Measurements from ENCODE around the gene HMGN4. TPM values are rescaled to one million over a fixed set of nuclear protein-coding genes. Genes with fewer than 3 reads are reported as not detected.
A peak's percentile ranks its signal among the peaks of the same experiment; 100 is the strongest.

Gene HMGN4
- total and polyA plus RNA-seq, 9 of the 15 experiments (the other 6 are each of a cell fraction or from before 2014, with no cell fraction given) = 35.4 to 134 (median 94.1) TPM

- TF ChIP-seq GMEB1 (CRISPR knock-in tag; IDR thresholded peaks at IDR 0.05) (peak; percentile 63), SP2 (IDR thresholded peaks at IDR 0.05; ENCODE audit: extremely low read depth, low read depth, low read length, poor library complexity, severe bottlenecking) (no peak), CHCHD3 (CRISPR knock-in tag; IDR thresholded peaks at IDR 0.05) (0 out of 2 replicates have a peak, but pooled peaks have one; percentile 42), NFATC3 (IDR thresholded peaks at IDR 0.05) (no peak), TEAD1 (CRISPR knock-in tag; IDR thresholded peaks at IDR 0.05) (peak; percentile 53 to 92; a peak in 2 of 4 replicates), MTF1 (CRISPR knock-in tag; IDR thresholded peaks at IDR 0.05; ENCODE audit: borderline replicate concordance) (peak; percentile 86; the same call in 1 of the 2 replicates), TCF7L2 (IDR thresholded peaks at IDR 0.05; ENCODE audit: low read depth, low read length) (no peak), SIN3B (IDR thresholded peaks at IDR 0.05; ENCODE audit: low read depth) (no peak), U2AF1 (optimal IDR thresholded peaks at IDR 0.05; ENCODE audit: low read depth, low read length) (no peak), ZC3H4 (CRISPR knock-in tag; IDR thresholded peaks at IDR 0.05; ENCODE audit: borderline replicate concordance) (no peak), ZNF274 (IDR thresholded peaks at IDR 0.05; ENCODE audit: borderline replicate concordance, low read depth, low read length) (no peak), SMAD1 (IDR thresholded peaks at IDR 0.05; ENCODE audit: low read depth, low read length, partially characterized antibody) (no peak), ZNF133 (CRISPR knock-in tag; IDR thresholded peaks at IDR 0.05) (peak; percentile 85), FOXA3 (CRISPR knock-in tag; conservative IDR thresholded peaks at IDR 0.05 in 1 of 2, IDR thresholded peaks at IDR 0.05 in 1 of 2) (no peak), ZNF589 (CRISPR knock-in tag; IDR thresholded peaks at IDR 0.05; ENCODE audit: low read depth) (peak; percentile 92), NCOA4 (IDR thresholded peaks at IDR 0.05; ENCODE audit: partially characterized antibody) (no peak), STAG1 (CRISPR knock-in tag; IDR thresholded peaks at IDR 0.05; ENCODE audit: borderline replicate concordance) (no peak), KAT8 (IDR thresholded peaks at IDR 0.05; ENCODE audit: low read depth) (no peak), ZNF695 (CRISPR knock-in tag; IDR thresholded peaks at IDR 0.05) (peak; percentile 77; the same call in 1 of the 2 replicates), ZNF253 (CRISPR knock-in tag; conservative IDR thresholded peaks at IDR 0.05) (peak; percentile 51; the same call in 1 of the 2 replicates), TAF15 (IDR thresholded peaks at IDR 0.05; ENCODE audit: low read depth, low read length) (no peak)
- TF ChIP-seq, protein P1, sequence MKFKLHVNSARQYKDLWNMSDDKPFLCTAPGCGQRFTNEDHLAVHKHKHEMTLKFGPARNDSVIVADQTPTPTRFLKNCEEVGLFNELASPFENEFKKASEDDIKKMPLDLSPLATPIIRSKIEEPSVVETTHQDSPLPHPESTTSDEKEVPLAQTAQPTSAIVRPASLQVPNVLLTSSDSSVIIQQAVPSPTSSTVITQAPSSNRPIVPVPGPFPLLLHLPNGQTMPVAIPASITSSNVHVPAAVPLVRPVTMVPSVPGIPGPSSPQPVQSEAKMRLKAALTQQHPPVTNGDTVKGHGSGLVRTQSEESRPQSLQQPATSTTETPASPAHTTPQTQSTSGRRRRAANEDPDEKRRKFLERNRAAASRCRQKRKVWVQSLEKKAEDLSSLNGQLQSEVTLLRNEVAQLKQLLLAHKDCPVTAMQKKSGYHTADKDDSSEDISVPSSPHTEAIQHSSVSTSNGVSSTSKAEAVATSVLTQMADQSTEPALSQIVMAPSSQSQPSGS (CRISPR knock-in tag; IDR thresholded peaks at IDR 0.05) = no peak
- TF ChIP-seq, protein P2, sequence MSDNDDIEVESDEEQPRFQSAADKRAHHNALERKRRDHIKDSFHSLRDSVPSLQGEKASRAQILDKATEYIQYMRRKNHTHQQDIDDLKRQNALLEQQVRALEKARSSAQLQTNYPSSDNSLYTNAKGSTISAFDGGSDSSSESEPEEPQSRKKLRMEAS (CRISPR knock-in tag; IDR thresholded peaks at IDR 0.05) = peak; percentile 98
- TF ChIP-seq, protein P3, sequence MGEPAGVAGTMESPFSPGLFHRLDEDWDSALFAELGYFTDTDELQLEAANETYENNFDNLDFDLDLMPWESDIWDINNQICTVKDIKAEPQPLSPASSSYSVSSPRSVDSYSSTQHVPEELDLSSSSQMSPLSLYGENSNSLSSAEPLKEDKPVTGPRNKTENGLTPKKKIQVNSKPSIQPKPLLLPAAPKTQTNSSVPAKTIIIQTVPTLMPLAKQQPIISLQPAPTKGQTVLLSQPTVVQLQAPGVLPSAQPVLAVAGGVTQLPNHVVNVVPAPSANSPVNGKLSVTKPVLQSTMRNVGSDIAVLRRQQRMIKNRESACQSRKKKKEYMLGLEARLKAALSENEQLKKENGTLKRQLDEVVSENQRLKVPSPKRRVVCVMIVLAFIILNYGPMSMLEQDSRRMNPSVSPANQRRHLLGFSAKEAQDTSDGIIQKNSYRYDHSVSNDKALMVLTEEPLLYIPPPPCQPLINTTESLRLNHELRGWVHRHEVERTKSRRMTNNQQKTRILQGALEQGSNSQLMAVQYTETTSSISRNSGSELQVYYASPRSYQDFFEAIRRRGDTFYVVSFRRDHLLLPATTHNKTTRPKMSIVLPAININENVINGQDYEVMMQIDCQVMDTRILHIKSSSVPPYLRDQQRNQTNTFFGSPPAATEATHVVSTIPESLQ (CRISPR knock-in tag; IDR thresholded peaks at IDR 0.05) = no peak
Measured at GRCh38 chr6:26520237-26520849, 17.8 kb upstream of the HMGN4 start (continued).

Data from K562 (cell line).